Osteoblast (primary cell): ENCODE data around the gene TERB2. TPM values are rescaled to one million over a fixed set of nuclear protein-coding genes. Genes with fewer than 3 reads are reported as not detected.
"Not testable (repeated sequence)": the region's sequence is repeated elsewhere in the genome, so short reads cannot be mapped to it uniquely, and the experiment has no call there.

Experiments
- DNase-seq: peaks from one replicate; pipeline ENCODE4 v3.0.0; 2011; ENCODE audit warnings: low spot score, mixed read lengths; ENCODE audit not compliant: insufficient read length; ENCODE audit errors: missing footprints
- H2AFZ ChIP-seq: 2 replicates; pipeline ENCODE4 v1.6.0; 2011; ENCODE audit warnings: mild to moderate bottlenecking, low read length
- H3K27ac ChIP-seq: 2 replicates; pipeline ENCODE4 v1.5.1; 2011; ENCODE audit warnings: mild to moderate bottlenecking, low read depth, low read length, moderate library complexity
- H3K27me3 ChIP-seq: 2 replicates; pipeline ENCODE4 v1.6.0; 2012; ENCODE audit warnings: mild to moderate bottlenecking, control low read depth, inconsistent platforms, low read length, moderate library complexity; ENCODE audit not compliant: insufficient read depth
- H3K36me3 ChIP-seq: 2 replicates; pipeline ENCODE4 v1.5.1; 2011; ENCODE audit warnings: mild to moderate bottlenecking, low read length, control low read depth, moderate library complexity; ENCODE audit not compliant: insufficient read depth
- H3K4me1 ChIP-seq: 2 replicates; pipeline ENCODE4 v1.5.1; 2011; ENCODE audit warnings: mild to moderate bottlenecking, low read length, control low read depth, moderate library complexity; ENCODE audit not compliant: insufficient read depth
- H3K4me2 ChIP-seq: 2 replicates; pipeline ENCODE4 v1.6.0; 2011; ENCODE audit warnings: mild to moderate bottlenecking, low read length; ENCODE audit not compliant: insufficient read depth
- H3K4me3 ChIP-seq: fragments of 200-600 bp; sonication (generic); 3 replicates; pipeline ENCODE4 v1.5.1; 2012; ENCODE audit warnings: mild to moderate bottlenecking, low read length, inconsistent platforms; ENCODE audit not compliant: insufficient read depth
- H3K79me2 ChIP-seq: 2 replicates; pipeline ENCODE4 v1.6.0; 2012; ENCODE audit warnings: mild to moderate bottlenecking, low read length, control low read depth, inconsistent platforms; ENCODE audit not compliant: insufficient read depth
- H3K9me3 ChIP-seq: 2 replicates; pipeline ENCODE4 v1.5.1; 2011; ENCODE audit warnings: low read depth, low read length, control low read depth
- H4K20me1 ChIP-seq: 2 replicates; pipeline ENCODE4 v1.6.0; 2012; ENCODE audit warnings: mild to moderate bottlenecking, low read length, control low read depth; ENCODE audit not compliant: insufficient read depth
- CTCF ChIP-seq: IDR thresholded peaks from 2 replicates; pipeline ENCODE4 v1.5.1; 2011; ENCODE audit warnings: mild to moderate bottlenecking, low read depth, low read length, moderate library complexity; ENCODE audit errors: extremely low read depth
- total RNA-seq: library from RNA; depleted of rRNA; stranded (reverse); fragments of >200 nt; gene quantifications from 2 replicates; pipeline ENCODE4 v1.2.3, GENCODE V29; 2012

Gene TERB2
- total RNA-seq, 1 donor, result not detected

- Histone ChIP-seq H4K20me1 (no peaks in the 10 kb centered on the region), H3K79me2 (no peaks in the 10 kb centered on the region), H3K9me3 (no peaks in the 10 kb centered on the region), H3K4me3 (no peak overlapping the region), H3K4me1 (no peaks in the 10 kb centered on the region), H3K4me2 (no peak overlapping the region), H3K27me3 (no peaks in the 10 kb centered on the region), H3K27ac (no peak overlapping the region), H2AFZ (no peak overlapping the region), H3K36me3 (no peaks in the 10 kb centered on the region)
- DNase-seq, result no peak
- no peak for TF ChIP-seq CTCF
These were observed 14.5 kb downstream of the TERB2 start for GRCh38 chr15:44971036-44971435.

- not testable (repeated sequence) for H3K4me3 ChIP-seq, DNase-seq, H4K20me1 ChIP-seq, H3K4me1 ChIP-seq, H3K36me3 ChIP-seq, H2AFZ ChIP-seq, H3K9me3 ChIP-seq, H3K4me2 ChIP-seq, H3K27me3 ChIP-seq, H3K79me2 ChIP-seq, H3K27ac ChIP-seq
These were observed 19.7 kb downstream of the TERB2 start for GRCh38 chr15:44976183-44976582.

- not testable (repeated sequence) for H3K4me1 ChIP-seq, DNase-seq, H3K4me3 ChIP-seq, H4K20me1 ChIP-seq, H3K4me2 ChIP-seq, H3K27ac ChIP-seq, H2AFZ ChIP-seq, H3K27me3 ChIP-seq, H3K9me3 ChIP-seq, H3K36me3 ChIP-seq, H3K79me2 ChIP-seq
These were observed 21.3 kb downstream of the TERB2 start for GRCh38 chr15:44977781-44978180.

GRCh38 chr15:44979617-44980339 is 23.3 kb downstream of the TERB2 start:
- not testable (repeated sequence) for DNase-seq, H3K4me3 ChIP-seq, H3K36me3 ChIP-seq, H3K4me1 ChIP-seq, H3K79me2 ChIP-seq, H2AFZ ChIP-seq, H3K27ac ChIP-seq, H3K9me3 ChIP-seq, H4K20me1 ChIP-seq, H3K27me3 ChIP-seq, H3K4me2 ChIP-seq

- not testable (repeated sequence) for H3K27ac ChIP-seq, H2AFZ ChIP-seq, H3K4me2 ChIP-seq, DNase-seq, H3K9me3 ChIP-seq, H3K4me1 ChIP-seq, H4K20me1 ChIP-seq, H3K36me3 ChIP-seq, H3K27me3 ChIP-seq, H3K4me3 ChIP-seq, H3K79me2 ChIP-seq
These were observed 27.7 kb downstream of the TERB2 start for GRCh38 chr15:44984144-44984543.

- not testable (repeated sequence) for H3K79me2 ChIP-seq, H3K4me3 ChIP-seq, H3K4me1 ChIP-seq, H3K4me2 ChIP-seq, H4K20me1 ChIP-seq, H2AFZ ChIP-seq, H3K36me3 ChIP-seq, H3K27me3 ChIP-seq, H3K27ac ChIP-seq, H3K9me3 ChIP-seq
- DNase-seq, result peak; percentile 1
These were observed 30.0 kb downstream of the TERB2 start for GRCh38 chr15:44986346-44987055.

- H3K36me3 ChIP-seq, H3K4me3 ChIP-seq, H4K20me1 ChIP-seq, H3K4me1 ChIP-seq, H3K4me2 ChIP-seq, H3K79me2 ChIP-seq, DNase-seq, H3K27ac ChIP-seq, H2AFZ ChIP-seq, H3K27me3 ChIP-seq, H3K9me3 ChIP-seq: not testable (repeated sequence)
These were observed 31.2 kb downstream of the TERB2 start for GRCh38 chr15:44987711-44988110.

GRCh38 chr15:44988184-44988869 is 31.8 kb downstream of the TERB2 start:
- H3K4me3 ChIP-seq, H3K36me3 ChIP-seq, H4K20me1 ChIP-seq, H3K4me2 ChIP-seq, H3K9me3 ChIP-seq, H3K27me3 ChIP-seq, H3K79me2 ChIP-seq, DNase-seq, H3K4me1 ChIP-seq, H3K27ac ChIP-seq, H2AFZ ChIP-seq: not testable (repeated sequence)
